ENCODE data around the gene FBXW11.
A peak's percentile ranks its signal among the peaks of the same experiment; 100 is the strongest.

The FBXW11 gene

GRCh38 chr5:172008689-172009141 is 2.3 kb upstream of the FBXW11 start:
- no peaks in the 10 kb centered on the region for H3K27me3 ChIP-seq (ENCODE audit: insufficient read depth, poor library complexity, severe bottlenecking)
- H3K27ac ChIP-seq (replicated peaks): no peak overlapping the region
- no peak for DNase-seq (ENCODE audit: low read depth in 1 of 2, low spot score in 1 of 2)
- TF ChIP-seq SPI1 (IDR thresholded peaks at IDR 0.05; ENCODE audit: borderline replicate concordance, low read depth) (no peak), POLR2AphosphoS5 (IDR thresholded peaks at IDR 0.05; ENCODE audit: low read depth) (no peak), GABPA (IDR thresholded peaks at IDR 0.05; ENCODE audit: low read depth) (no peak), CTCF (IDR thresholded peaks at IDR 0.05; ENCODE audit: insufficient read depth, low read length) (no peak)
- TF ChIP-seq, protein P1, sequence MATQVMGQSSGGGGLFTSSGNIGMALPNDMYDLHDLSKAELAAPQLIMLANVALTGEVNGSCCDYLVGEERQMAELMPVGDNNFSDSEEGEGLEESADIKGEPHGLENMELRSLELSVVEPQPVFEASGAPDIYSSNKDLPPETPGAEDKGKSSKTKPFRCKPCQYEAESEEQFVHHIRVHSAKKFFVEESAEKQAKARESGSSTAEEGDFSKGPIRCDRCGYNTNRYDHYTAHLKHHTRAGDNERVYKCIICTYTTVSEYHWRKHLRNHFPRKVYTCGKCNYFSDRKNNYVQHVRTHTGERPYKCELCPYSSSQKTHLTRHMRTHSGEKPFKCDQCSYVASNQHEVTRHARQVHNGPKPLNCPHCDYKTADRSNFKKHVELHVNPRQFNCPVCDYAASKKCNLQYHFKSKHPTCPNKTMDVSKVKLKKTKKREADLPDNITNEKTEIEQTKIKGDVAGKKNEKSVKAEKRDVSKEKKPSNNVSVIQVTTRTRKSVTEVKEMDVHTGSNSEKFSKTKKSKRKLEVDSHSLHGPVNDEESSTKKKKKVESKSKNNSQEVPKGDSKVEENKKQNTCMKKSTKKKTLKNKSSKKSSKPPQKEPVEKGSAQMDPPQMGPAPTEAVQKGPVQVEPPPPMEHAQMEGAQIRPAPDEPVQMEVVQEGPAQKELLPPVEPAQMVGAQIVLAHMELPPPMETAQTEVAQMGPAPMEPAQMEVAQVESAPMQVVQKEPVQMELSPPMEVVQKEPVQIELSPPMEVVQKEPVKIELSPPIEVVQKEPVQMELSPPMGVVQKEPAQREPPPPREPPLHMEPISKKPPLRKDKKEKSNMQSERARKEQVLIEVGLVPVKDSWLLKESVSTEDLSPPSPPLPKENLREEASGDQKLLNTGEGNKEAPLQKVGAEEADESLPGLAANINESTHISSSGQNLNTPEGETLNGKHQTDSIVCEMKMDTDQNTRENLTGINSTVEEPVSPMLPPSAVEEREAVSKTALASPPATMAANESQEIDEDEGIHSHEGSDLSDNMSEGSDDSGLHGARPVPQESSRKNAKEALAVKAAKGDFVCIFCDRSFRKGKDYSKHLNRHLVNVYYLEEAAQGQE (IDR thresholded peaks at IDR 0.05; ENCODE audit: insufficient replicate concordance, low read depth): no peak
- no peak overlapping the region for H3K4me3 ChIP-seq (replicated peaks; ENCODE audit: insufficient read depth, low read length)

DNA sequence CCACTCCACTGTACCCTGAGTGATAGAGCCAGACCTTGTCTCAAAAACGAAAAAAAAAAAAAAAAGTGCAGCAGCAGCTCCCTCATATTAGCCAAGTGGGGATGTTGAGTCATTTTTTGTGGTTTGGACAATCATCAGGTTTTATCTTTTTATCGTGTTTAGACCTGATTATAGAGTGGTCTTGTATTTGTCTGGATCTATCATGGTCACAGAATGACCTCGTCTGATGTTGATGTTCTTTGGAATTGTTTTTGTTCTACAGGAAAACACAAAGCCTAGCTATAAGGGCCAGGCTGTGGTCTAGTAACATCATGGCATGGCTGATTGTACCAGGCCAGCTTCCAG is 1.6 kb upstream of the FBXW11 start:
- Histone ChIP-seq H3K27me3 (ENCODE audit: insufficient read depth, poor library complexity, severe bottlenecking) (no peaks in the 10 kb centered on the region), H3K27ac (replicated peaks) (no peak overlapping the region), H3K4me3 (replicated peaks; ENCODE audit: insufficient read depth, low read length) (no peak overlapping the region)
- no peak for DNase-seq (ENCODE audit: low read depth in 1 of 2, low spot score in 1 of 2)
- no peak for TF ChIP-seq POLR2AphosphoS5 (IDR thresholded peaks at IDR 0.05; ENCODE audit: low read depth)
- no peak for TF ChIP-seq SPI1 (IDR thresholded peaks at IDR 0.05; ENCODE audit: borderline replicate concordance, low read depth)
- TF ChIP-seq GABPA (IDR thresholded peaks at IDR 0.05; ENCODE audit: low read depth): no peak
- TF ChIP-seq, protein P1 (IDR thresholded peaks at IDR 0.05; ENCODE audit: insufficient replicate concordance, low read depth): no peak
- no peak for TF ChIP-seq CTCF (IDR thresholded peaks at IDR 0.05; ENCODE audit: insufficient read depth, low read length)

GRCh38 chr5:172007175-172008110 is 1.0 kb upstream of the FBXW11 start:
- TF ChIP-seq CTCF (IDR thresholded peaks at IDR 0.05; ENCODE audit: insufficient read depth, low read length) (no peak), POLR2AphosphoS5 (IDR thresholded peaks at IDR 0.05; ENCODE audit: low read depth) (peak; percentile 6; the same call in 1 of the 2 replicates), SPI1 (IDR thresholded peaks at IDR 0.05; ENCODE audit: borderline replicate concordance, low read depth) (peak; percentile 27; the same call in 1 of the 2 replicates)
- no peaks in the 10 kb centered on the region for H3K27me3 ChIP-seq (ENCODE audit: insufficient read depth, poor library complexity, severe bottlenecking)
- DNase-seq (ENCODE audit: low read depth in 1 of 2, low spot score in 1 of 2): peak in 1 of 2 experiments; percentile 20
- H3K4me3 ChIP-seq (replicated peaks; ENCODE audit: insufficient read depth, low read length): peak overlapping the region; percentile 95
- peak overlapping the region; percentile 99 for H3K27ac ChIP-seq (replicated peaks)
